ENCODE data around the gene MT1B. TPM values are rescaled to one million over a fixed set of nuclear protein-coding genes. Genes with fewer than 3 reads are reported as not detected.

Gene MT1B
- total and polyA plus RNA-seq, 2 of the 13 experiments (the other 11 are each of a cell fraction or from before 2014, with no cell fraction given) = 0.89 TPM; not detected in 1

DNA sequence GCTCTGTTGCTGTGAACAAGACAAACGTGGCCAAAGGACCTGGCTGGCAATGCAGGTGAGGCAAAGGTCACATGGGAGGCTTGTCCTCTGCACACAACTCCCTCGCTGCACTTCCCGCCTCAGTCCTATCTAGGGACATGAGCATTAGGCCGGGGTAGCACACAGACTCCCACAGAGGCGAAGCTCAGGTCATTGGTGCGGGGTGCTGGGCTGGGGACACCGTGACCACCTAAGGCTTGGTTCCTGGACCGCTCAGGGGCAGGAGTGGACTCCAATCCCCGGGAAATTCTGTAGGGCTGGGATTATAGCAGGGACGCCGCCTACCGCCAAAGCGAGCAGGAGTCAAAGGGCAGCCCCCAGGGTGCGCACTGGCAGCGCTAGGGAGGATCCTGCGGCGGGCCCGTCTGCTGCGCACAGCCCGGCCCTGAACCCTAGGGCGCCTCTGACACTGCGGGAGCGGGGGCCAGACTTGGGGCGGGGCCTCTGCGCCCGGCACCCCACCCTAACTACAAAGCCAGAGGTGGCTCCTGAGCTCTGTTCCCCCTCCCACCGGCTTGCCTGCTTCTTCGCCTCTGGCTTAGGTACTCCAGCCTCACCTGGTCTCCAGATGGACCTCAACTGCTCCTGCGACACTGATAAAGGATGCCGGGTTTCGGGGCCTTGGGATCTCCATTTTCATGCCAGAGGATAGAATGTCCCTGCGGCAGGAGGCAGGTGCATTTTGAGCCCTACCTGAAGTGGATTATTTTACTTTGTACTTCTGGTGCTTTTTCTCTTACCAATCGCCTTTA lies 3.9 kb upstream of the MT1B start (continued):
- TF ChIP-seq ZSCAN25 (CRISPR knock-in tag; IDR thresholded peaks at IDR 0.05) (peak; percentile 31; the same call in 1 of the 2 replicates), PHF21A (CRISPR knock-in tag; IDR thresholded peaks at IDR 0.05) (no peak), KMT2B (CRISPR knock-in tag; IDR thresholded peaks at IDR 0.05) (no peak), ZNF788 (CRISPR knock-in tag; IDR thresholded peaks at IDR 0.05; ENCODE audit: borderline replicate concordance) (no peak; the same call in 1 of the 2 replicates), MYPOP (CRISPR knock-in tag; IDR thresholded peaks at IDR 0.05) (peak; percentile 89; the same call in 1 of the 2 replicates), SOX13 (IDR thresholded peaks at IDR 0.05) (no peak), SOX13 (CRISPR knock-in tag; conservative IDR thresholded peaks at IDR 0.05 in 1 of 2, IDR thresholded peaks at IDR 0.05 in 1 of 2) (no peak), SRSF1 (optimal IDR thresholded peaks at IDR 0.05; ENCODE audit: low read depth, low read length) (no peak), SUZ12 (IDR thresholded peaks at IDR 0.05; ENCODE audit: low read depth, low read length) (no peak), ZBTB3 (CRISPR knock-in tag; IDR thresholded peaks at IDR 0.05; ENCODE audit: borderline replicate concordance, low read depth) (no peak), GATA4 (IDR thresholded peaks at IDR 0.05; ENCODE audit: borderline replicate concordance, low read depth) (no peak), CBX2 (IDR thresholded peaks at IDR 0.05; ENCODE audit: low read depth, low read length) (no peak), CBX2 (CRISPR knock-in tag; IDR thresholded peaks at IDR 0.05; ENCODE audit: low read depth) (no peak), FOSL2 (CRISPR knock-in tag; IDR thresholded peaks at IDR 0.05) (no peak), CREB3 (CRISPR knock-in tag; IDR thresholded peaks at IDR 0.05) (no peak), ZNF790 (CRISPR knock-in tag; IDR thresholded peaks at IDR 0.05; ENCODE audit: borderline replicate concordance) (no peak), ZNF768 (CRISPR knock-in tag; IDR thresholded peaks at IDR 0.05) (no peak), ARNT (IDR thresholded peaks at IDR 0.05) (no peak), ZXDC (CRISPR knock-in tag; IDR thresholded peaks at IDR 0.05) (no peak), KAT7 (CRISPR knock-in tag; IDR thresholded peaks at IDR 0.05; ENCODE audit: borderline replicate concordance) (no peak), RXRB (CRISPR knock-in tag; IDR thresholded peaks at IDR 0.05; ENCODE audit: borderline replicate concordance) (0 out of 2 replicates have a peak, but pooled peaks have one; percentile 24), KAT8 (CRISPR knock-in tag; IDR thresholded peaks at IDR 0.05) (no peak), GZF1 (CRISPR knock-in tag; IDR thresholded peaks at IDR 0.05) (0 out of 2 replicates have a peak, but pooled peaks have one; percentile 30)
- TF ChIP-seq, protein P1, sequence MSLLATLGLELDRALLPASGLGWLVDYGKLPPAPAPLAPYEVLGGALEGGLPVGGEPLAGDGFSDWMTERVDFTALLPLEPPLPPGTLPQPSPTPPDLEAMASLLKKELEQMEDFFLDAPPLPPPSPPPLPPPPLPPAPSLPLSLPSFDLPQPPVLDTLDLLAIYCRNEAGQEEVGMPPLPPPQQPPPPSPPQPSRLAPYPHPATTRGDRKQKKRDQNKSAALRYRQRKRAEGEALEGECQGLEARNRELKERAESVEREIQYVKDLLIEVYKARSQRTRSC (CRISPR knock-in tag; IDR thresholded peaks at IDR 0.05; ENCODE audit: low read depth) = no peak
